Stimulated activated naive CD4-positive, alpha-beta T cell (primary cell): ENCODE results near the gene RGS4.
"Not testable (repeated sequence)": the region's sequence is repeated elsewhere in the genome, so short reads cannot be mapped to it uniquely, and the experiment has no call there.

ENCODE experiments used
- DNase-seq, 6 experiments: peaks; one replicate each; lab custom pipeline; 2025; lab: John Stamatoyannopoulos, UW

The RGS4 gene

GRCh38 chr1:163068716-163069115 lies 445 bp upstream of the RGS4 start:
- no peak for DNase-seq

- DNase-seq, result no peak
Measured at GRCh38 chr1:163069655-163070277, 605 bp downstream of the RGS4 start.

- DNase-seq, result peak in 2 of 6 experiments; percentile 2 to 4
Measured at GRCh38 chr1:163071405-163072255, 2.5 kb downstream of the RGS4 start.

GRCh38 chr1:163072658-163073057 lies 3.5 kb downstream of the RGS4 start:
- no peak for DNase-seq

- no peak for DNase-seq
Measured at GRCh38 chr1:163074004-163074403, 4.8 kb downstream of the RGS4 start.

GRCh38 chr1:163074716-163075284 lies 5.6 kb downstream of the RGS4 start:
- no peak for DNase-seq

GRCh38 chr1:163076044-163076443 lies 6.9 kb downstream of the RGS4 start:
- no peak for DNase-seq

GRCh38 chr1:163076446-163076845 lies 7.3 kb downstream of the RGS4 start:
- no peak for DNase-seq

GRCh38 chr1:163076981-163077761 lies 8.0 kb downstream of the RGS4 start:
- DNase-seq, result no peak

- DNase-seq, result no peak
Measured at GRCh38 chr1:163082971-163083370, 13.8 kb downstream of the RGS4 start.

- no peak for DNase-seq
Measured at GRCh38 chr1:163083690-163084089, 14.5 kb downstream of the RGS4 start.

GRCh38 chr1:163084330-163084729 lies 15.2 kb downstream of the RGS4 start:
- no peak for DNase-seq

GRCh38 chr1:163085041-163085903 lies 16.1 kb downstream of the RGS4 start:
- DNase-seq, result no peak

GRCh38 chr1:163085904-163086268 lies 16.7 kb downstream of the RGS4 start:
- DNase-seq, result no peak

- DNase-seq, result not testable (repeated sequence)
Measured at GRCh38 chr1:163089117-163089516, 20.0 kb downstream of the RGS4 start.

- DNase-seq, result no peak
Measured at GRCh38 chr1:163090321-163090945, 21.3 kb downstream of the RGS4 start.

GRCh38 chr1:163093169-163093568 lies 24.0 kb downstream of the RGS4 start:
- DNase-seq, result no peak

GRCh38 chr1:163093579-163093978 lies 24.4 kb downstream of the RGS4 start:
- DNase-seq, result no peak

GRCh38 chr1:163094182-163094581 lies 25.0 kb downstream of the RGS4 start:
- no peak for DNase-seq

- DNase-seq, result no peak
Measured at GRCh38 chr1:163094589-163094988, 25.4 kb downstream of the RGS4 start.

GRCh38 chr1:163095213-163095612 lies 26.1 kb downstream of the RGS4 start:
- no peak for DNase-seq
